ENCODE data around the gene ORAI3. TPM values are rescaled to one million over a fixed set of nuclear protein-coding genes. Genes with fewer than 3 reads are reported as not detected.

The ORAI3 gene
- total and polyA plus RNA-seq, 2 experiments from 2014 or later = 31.6 to 36.1 TPM

GRCh38 chr16:30907064-30907463 is 41.8 kb upstream of the ORAI3 start:
- Histone ChIP-seq H3K36me3 (ENCODE audit: low read depth) (no peaks in the 10 kb centered on the region), H3F3A (ENCODE audit: insufficient read depth) (peaks cover 4% of the 10 kb centered on the region; the same call in 1 of the 2 replicates), H3K9ac (no peak overlapping the region), H3K9me3 (ENCODE audit: low read depth) (no peaks in the 10 kb centered on the region), H2AFZ (no peak overlapping the region), H3K9me2 (ENCODE audit: insufficient read depth) (no peaks in the 10 kb centered on the region), H3K4me1 (ENCODE audit: insufficient read depth) (no peaks in the 10 kb centered on the region; the same call in 1 of the 2 replicates), H3K79me2 (ENCODE audit: insufficient read depth) (no peaks in the 10 kb centered on the region), H4K20me1 (ENCODE audit: insufficient read depth) (no peaks in the 10 kb centered on the region), H3K27ac (no peak overlapping the region), H3K4me3 (no peak overlapping the region), H3K27me3 (replicated peaks; ENCODE audit: insufficient read depth) (no peaks in the 10 kb centered on the region), H3K4me2 (ENCODE audit: unreplicated experiment) (no peak overlapping the region)
- TF ChIP-seq EZH2 (IDR thresholded peaks at IDR 0.05; ENCODE audit: insufficient read depth, poor library complexity, severe bottlenecking) (no peak), EZH2phosphoT487 (IDR thresholded peaks at IDR 0.05; ENCODE audit: insufficient read depth, low read depth) (no peak)
- 89 to 91% methylated on average over 4 of the region's 4 CpGs for WGBS, 2 experiments (ENCODE audit: low coverage in 1 of 2, low lambda C conversion rate in 2 of 2, missing lambda C conversion rate in 2 of 2)
- DNase-seq = no peak
- in situ Hi-C loops (cut with MboI) = no loop called here

GRCh38 chr16:30910427-30911029 is 38.3 kb upstream of the ORAI3 start:
- Histone ChIP-seq H3K79me2 (ENCODE audit: insufficient read depth) (no peaks in the 10 kb centered on the region), H3K27ac (no peak overlapping the region), H3K4me1 (ENCODE audit: insufficient read depth) (no peaks in the 10 kb centered on the region), H2AFZ (no peak overlapping the region), H3K9me2 (ENCODE audit: insufficient read depth) (no peaks in the 10 kb centered on the region), H3K27me3 (replicated peaks; ENCODE audit: insufficient read depth) (no peaks in the 10 kb centered on the region), H3K4me2 (ENCODE audit: unreplicated experiment) (no peak overlapping the region), H3K9ac (no peak overlapping the region), H3K9me3 (ENCODE audit: low read depth) (no peaks in the 10 kb centered on the region), H3K4me3 (no peak overlapping the region), H3K36me3 (ENCODE audit: low read depth) (no peaks in the 10 kb centered on the region), H4K20me1 (ENCODE audit: insufficient read depth) (no peaks in the 10 kb centered on the region), H3F3A (ENCODE audit: insufficient read depth) (no peaks in the 10 kb centered on the region)
- in situ Hi-C loops (cut with MboI) = no loop called here
- WGBS, 2 experiments (ENCODE audit: low coverage in 1 of 2, low lambda C conversion rate in 2 of 2, missing lambda C conversion rate in 2 of 2) = 56 to 62% methylated on average over 16 to 18 of the region's 18 CpGs
- TF ChIP-seq EZH2phosphoT487 (IDR thresholded peaks at IDR 0.05; ENCODE audit: insufficient read depth, low read depth) (no peak), EZH2 (IDR thresholded peaks at IDR 0.05; ENCODE audit: insufficient read depth, poor library complexity, severe bottlenecking) (no peak)
- no peak for DNase-seq

- no peaks in the 10 kb centered on the region for H4K20me1 ChIP-seq (ENCODE audit: insufficient read depth)
- H3K4me1 ChIP-seq (ENCODE audit: insufficient read depth) = no peaks in the 10 kb centered on the region
- H3K9ac ChIP-seq = no peak overlapping the region
- WGBS, 2 experiments (ENCODE audit: low coverage in 1 of 2, low lambda C conversion rate in 2 of 2, missing lambda C conversion rate in 2 of 2) = 82 to 86% methylated on average over 6 of the region's 6 CpGs
- H3K36me3 ChIP-seq (ENCODE audit: low read depth) = no peaks in the 10 kb centered on the region
- DNase-seq = no peak
- no peaks in the 10 kb centered on the region for H3K79me2 ChIP-seq (ENCODE audit: insufficient read depth)
- no peak for TF ChIP-seq EZH2phosphoT487 (IDR thresholded peaks at IDR 0.05; ENCODE audit: insufficient read depth, low read depth)
- no peak for TF ChIP-seq EZH2 (IDR thresholded peaks at IDR 0.05; ENCODE audit: insufficient read depth, poor library complexity, severe bottlenecking)
- H3F3A ChIP-seq (ENCODE audit: insufficient read depth) = no peaks in the 10 kb centered on the region
- no peaks in the 10 kb centered on the region for H3K9me3 ChIP-seq (ENCODE audit: low read depth)
- no peak overlapping the region for H3K4me2 ChIP-seq (ENCODE audit: unreplicated experiment)
- in situ Hi-C loops (cut with MboI) = no loop called here
- H3K9me2 ChIP-seq (ENCODE audit: insufficient read depth) = no peaks in the 10 kb centered on the region
- no peak overlapping the region for H3K27ac ChIP-seq
- no peak overlapping the region for H3K4me3 ChIP-seq
- no peak overlapping the region for H2AFZ ChIP-seq
- no peaks in the 10 kb centered on the region for H3K27me3 ChIP-seq (replicated peaks; ENCODE audit: insufficient read depth)
Observed at GRCh38 chr16:30912794-30913412, 36.0 kb upstream of the ORAI3 start.

- in situ Hi-C loops (cut with MboI) = loop anchor here (5.0 kb wide), 1 partner anchor 73 kb away; no protein-coding TSS in a partner anchor
- no peaks in the 10 kb centered on the region for H3K9me3 ChIP-seq (ENCODE audit: low read depth)
- 85 to 91% methylated on average over 3 of the region's 3 CpGs for WGBS, 2 experiments (ENCODE audit: low coverage in 1 of 2, low lambda C conversion rate in 2 of 2, missing lambda C conversion rate in 2 of 2)
- H3K4me3 ChIP-seq = no peak overlapping the region
- H3K36me3 ChIP-seq (ENCODE audit: low read depth) = no peaks in the 10 kb centered on the region
- no peaks in the 10 kb centered on the region for H3K27me3 ChIP-seq (replicated peaks; ENCODE audit: insufficient read depth)
- H3K4me1 ChIP-seq (ENCODE audit: insufficient read depth) = no peaks in the 10 kb centered on the region
- H2AFZ ChIP-seq = no peak overlapping the region
- H3K9me2 ChIP-seq (ENCODE audit: insufficient read depth) = no peaks in the 10 kb centered on the region
- H3K27ac ChIP-seq = no peak overlapping the region
- no peak overlapping the region for H3K9ac ChIP-seq
- no peak for DNase-seq
- no peaks in the 10 kb centered on the region for H4K20me1 ChIP-seq (ENCODE audit: insufficient read depth)
- no peaks in the 10 kb centered on the region for H3F3A ChIP-seq (ENCODE audit: insufficient read depth)
- no peaks in the 10 kb centered on the region for H3K79me2 ChIP-seq (ENCODE audit: insufficient read depth)
- no peak overlapping the region for H3K4me2 ChIP-seq (ENCODE audit: unreplicated experiment)
- TF ChIP-seq EZH2 (IDR thresholded peaks at IDR 0.05; ENCODE audit: insufficient read depth, poor library complexity, severe bottlenecking) (no peak), EZH2phosphoT487 (IDR thresholded peaks at IDR 0.05; ENCODE audit: insufficient read depth, low read depth) (no peak)
Observed at GRCh38 chr16:30914830-30915229, 34.0 kb upstream of the ORAI3 start.

Measured in GM23248 (cell line).